Activated T-cell treated with anti-CD3 and anti-CD28 coated beads for 24 hours (primary cell): ENCODE results near the gene CD34.
"Not testable (repeated sequence)": the region's sequence is repeated elsewhere in the genome, so short reads cannot be mapped to it uniquely, and the experiment has no call there.

ENCODE experiments used
- DNase-seq: peaks from one replicate; pipeline ENCODE4 v3.0.0-alpha.2; 2020; ENCODE audit warnings: low read depth

CD34 gene

DNA sequence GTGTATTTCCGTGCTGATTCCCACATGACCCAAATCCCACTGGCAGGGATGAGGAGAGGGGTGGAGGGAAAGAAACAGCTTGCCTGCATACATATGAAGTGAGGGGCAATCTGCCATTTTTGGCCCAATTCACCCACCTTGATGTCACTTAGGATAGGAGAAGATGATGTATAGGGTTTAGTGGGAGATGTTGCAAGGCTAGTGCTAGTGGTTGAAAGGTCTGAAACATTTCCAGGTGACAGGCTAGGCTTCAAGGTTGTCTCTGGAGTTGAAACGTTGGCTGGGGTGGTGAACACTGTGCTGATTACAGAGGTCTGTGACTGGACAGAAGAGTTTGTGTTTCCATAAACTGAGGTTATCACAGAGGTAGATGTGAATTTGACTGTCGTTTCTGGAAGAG, 12.1 kb downstream of the CD34 start:
- no peak for DNase-seq

DNA sequence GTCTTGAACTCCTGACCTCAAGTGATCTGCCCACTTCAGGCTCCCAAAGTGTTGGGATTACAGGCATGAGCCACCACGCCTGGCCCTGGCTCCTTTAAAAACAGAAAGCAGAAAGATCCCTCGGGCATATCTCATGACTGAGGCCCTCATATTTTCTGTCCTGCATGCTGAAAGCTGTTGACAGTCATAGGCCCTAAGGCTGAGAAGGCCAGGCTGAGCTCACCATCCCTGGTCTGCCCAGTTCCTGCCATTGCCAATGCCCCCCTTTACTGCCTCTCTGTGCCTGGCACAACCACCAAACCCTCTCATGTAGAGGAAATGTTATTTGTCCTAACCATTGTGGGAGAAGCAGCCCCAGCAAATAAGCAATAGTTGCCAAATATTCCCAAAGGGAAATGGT, 12.7 kb downstream of the CD34 start:
- DNase-seq = no peak

DNA sequence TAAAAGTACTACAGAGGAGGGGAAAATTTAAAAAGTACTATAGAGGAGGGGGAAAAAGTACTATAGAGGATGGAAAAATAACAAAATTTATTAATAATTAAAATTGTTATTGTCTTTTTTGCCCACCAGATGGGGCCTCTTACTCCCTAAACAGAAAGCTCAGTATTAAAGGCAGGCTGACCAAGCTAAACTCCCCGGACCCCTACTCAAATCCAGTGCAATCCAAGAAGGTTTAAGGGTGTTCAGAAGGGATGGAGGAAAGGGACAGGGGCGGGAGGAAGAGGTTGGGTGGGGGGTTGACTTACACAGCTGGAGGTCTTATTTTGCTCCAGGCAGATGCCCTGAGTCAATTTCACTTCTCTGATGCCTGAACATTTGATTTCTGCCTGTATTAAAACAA, 13.7 kb downstream of the CD34 start:
- no peak for DNase-seq

DNA sequence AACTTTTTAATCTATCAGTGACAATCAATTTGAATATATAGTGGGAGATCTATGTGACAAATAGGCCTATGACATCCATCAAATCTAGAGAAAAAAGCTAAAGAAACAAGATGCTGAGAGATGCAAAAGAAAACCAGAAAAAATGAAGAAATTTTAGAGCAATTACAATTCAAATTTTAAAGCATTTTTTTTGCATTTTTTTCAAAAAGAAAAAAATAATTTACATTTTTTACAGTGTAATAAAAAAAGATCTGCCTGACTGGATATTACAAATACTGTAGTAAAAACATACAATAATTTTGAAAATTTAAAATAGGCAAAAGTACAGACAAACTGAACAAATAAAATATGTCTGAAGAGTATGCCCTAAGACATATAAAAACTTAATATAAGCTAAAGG, 14.4 kb downstream of the CD34 start:
- DNase-seq = no peak

DNA sequence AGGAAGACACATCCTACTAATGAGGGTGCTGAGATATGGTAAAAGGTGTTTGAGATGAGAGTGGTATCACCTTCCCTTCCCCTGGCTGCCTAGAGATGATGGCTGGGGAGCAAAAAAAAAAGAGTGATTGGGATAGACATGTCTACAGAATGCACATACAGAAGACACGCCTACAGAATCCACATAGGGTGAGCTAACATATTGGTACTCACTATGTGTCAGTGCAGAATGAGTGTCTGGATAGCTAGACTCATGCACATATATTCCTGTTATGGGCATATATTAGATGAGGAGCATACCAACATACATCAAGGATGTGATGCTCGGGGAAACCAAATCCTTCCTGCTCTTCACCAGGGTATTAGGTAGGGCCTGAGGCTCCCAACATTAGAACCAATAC, 16.2 kb downstream of the CD34 start:
- DNase-seq = no peak

DNA sequence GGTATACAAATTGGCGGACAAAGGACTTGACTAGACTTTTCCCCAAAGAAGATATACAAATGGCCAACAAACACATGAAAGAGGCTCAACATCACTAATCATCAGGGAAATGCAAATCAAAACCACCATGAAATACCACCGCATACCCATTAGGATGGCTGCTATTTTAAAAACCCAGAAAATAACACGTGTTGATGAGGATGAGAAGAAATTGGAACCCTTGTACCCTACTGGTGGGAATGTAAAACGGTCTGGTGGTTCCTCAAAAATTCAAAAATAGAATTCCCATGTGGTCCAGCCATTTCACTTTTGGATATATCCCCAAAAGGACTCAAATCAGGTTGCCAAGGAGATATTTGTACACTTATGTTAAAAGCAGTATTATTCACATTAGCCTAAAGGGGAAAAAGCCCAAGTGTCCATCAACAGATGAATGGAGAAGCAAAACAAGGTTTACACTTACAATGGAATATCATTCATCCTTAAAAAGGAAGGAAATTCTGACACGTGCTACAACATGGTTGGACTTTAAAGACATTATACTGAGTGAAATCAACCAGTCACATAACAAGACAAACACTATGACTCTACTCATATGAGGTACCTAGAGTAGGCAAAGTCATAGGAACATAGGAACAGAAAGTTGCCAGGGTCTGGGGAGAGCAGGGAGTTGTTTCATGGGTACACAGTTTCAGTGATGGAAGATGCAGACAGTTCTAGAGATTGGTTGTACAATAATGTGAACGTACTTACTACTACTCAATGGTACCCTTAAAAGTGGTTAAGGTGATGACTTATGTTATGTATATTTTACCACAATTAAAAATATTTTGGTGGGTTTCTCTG, 17.0 kb downstream of the CD34 start:
- DNase-seq = no peak

DNA sequence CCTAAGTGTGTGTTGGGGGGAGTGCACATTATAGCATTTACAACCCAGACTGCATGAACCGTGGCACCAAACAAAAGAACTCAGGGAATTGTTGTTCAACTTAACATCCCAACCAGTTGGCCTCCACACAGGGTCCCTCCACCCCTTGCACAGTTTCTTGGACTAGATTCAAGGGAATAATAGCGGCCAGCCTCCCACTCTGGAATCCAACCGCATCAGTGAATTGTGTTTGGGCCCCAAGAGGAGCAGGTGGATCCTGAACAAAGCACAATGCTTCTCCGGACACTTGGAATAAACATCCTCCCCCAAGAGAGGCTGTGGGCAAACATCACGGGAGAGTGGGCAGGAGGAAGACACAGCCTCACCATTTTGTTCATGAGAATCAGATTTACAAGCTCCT, 18.2 kb downstream of the CD34 start:
- DNase-seq = no peak

DNA sequence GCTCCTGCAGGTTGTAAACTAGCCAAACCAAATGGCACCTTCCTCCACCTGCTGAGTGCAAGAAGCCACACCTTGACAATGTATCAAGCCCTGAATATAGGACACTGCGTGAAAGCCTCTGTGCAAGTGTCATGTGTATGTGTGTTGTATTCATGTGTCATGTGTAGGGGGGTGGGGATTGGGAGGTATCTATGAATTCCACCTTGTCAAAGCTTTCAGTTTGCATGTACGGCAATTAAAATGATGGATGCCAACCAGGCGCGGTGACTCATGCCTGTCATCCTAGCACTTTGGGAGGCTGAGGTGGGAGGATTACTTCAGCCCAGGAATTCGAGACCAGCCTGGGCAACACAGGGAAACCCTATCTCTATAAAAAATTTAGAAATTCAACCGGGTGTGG, 19.8 kb downstream of the CD34 start:
- DNase-seq = no peak

DNA sequence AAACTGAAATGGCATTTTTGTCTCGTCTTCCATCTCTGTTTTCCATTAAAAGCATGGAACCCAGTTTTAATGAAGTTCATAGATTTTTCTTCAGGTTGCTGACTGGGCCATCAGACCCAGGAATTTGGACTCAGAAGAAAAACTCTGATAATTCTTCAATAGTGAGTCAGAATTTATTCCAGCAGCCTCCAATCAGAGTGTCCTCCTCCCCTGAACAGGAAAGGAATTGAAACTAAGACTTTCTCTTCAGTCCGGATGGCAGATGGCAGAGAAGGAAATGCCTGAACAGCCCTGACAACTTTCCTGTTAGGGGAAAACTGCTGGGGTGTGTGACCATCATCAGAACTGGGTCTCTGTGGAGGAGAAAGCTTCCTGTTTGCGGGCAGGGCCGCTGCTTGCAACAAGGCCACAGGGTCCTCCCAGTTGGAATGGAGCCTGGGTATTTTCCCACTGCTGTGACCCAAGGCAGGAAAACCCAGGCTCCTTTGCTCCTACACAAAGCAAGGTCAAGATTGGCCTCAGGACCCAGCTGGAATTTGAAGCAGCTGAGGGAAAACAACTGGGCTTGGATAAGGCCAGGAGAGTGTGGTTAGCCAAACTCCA, 20.7 kb downstream of the CD34 start:
- DNase-seq = no peak

DNA sequence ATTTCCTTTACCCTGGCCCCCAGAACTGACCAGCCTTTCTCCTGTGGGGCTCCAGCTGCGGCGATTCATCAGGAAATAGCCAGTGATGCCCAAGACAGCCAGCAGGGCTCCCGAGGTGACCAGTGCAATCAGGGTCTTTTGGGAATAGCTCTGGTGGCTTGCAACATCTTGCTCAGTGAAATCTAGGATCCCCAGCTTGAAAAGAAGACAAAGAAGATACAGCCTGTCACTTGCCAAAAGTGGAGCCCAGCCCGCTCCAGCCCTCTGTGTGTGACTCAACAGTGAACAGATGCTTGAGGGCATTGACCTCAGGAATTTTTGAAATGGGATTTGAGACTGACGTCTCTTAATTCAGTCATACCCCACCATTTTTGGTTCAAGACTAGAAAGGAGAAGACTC, 22.3 kb downstream of the CD34 start:
- DNase-seq = no peak

DNA sequence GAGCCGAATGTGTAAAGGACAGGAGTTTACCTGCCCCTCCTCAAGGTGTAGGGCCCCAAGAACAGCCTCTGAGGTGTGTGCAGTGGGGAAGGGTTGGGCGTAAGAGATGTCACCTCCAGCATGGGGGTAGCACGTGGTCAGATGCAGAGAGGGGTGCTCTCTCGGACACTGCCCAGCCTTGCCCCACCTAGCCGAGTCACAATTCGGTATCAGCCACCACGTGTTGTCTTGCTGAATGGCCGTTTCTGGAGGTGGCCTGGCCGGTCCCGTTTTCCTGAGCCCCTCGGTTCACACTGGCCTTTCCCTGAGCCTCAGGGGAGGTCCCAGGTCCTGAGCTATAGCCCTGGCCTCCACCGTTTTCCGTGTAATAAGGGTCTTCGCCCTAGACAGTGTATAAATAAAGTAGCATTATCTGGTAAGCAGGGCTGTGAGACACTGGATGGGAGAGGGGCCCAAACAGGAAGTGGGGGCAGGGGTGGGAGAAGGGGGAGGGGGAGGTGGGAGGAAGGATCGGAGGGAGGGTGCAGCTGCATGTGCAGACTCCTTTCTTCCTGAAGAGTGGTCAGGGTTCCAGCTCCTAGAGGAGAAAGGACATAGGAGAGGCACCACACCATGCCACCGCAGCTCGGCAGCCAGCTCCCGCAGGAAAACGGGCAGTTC, 23.3 kb downstream of the CD34 start:
- no peak for DNase-seq

DNA sequence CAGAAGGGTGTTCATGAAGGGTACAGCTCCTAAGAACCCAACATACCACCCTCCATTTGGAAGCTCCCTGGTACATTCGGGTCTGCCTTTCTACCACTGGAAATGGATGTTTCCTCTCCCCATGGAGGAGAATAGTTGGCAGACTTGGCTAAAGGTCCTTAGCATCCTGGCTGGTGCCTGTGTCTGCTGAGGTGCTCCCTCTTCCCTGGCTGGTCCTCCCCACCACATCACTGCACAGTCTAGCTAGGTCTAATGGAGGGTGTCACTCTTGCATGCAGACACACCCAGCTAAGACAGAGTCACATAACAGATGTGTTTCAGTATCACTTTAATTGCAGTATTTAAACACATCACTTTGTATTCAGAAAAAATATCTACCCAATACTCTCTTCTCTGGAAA, 24.7 kb downstream of the CD34 start:
- no peak for DNase-seq

DNA sequence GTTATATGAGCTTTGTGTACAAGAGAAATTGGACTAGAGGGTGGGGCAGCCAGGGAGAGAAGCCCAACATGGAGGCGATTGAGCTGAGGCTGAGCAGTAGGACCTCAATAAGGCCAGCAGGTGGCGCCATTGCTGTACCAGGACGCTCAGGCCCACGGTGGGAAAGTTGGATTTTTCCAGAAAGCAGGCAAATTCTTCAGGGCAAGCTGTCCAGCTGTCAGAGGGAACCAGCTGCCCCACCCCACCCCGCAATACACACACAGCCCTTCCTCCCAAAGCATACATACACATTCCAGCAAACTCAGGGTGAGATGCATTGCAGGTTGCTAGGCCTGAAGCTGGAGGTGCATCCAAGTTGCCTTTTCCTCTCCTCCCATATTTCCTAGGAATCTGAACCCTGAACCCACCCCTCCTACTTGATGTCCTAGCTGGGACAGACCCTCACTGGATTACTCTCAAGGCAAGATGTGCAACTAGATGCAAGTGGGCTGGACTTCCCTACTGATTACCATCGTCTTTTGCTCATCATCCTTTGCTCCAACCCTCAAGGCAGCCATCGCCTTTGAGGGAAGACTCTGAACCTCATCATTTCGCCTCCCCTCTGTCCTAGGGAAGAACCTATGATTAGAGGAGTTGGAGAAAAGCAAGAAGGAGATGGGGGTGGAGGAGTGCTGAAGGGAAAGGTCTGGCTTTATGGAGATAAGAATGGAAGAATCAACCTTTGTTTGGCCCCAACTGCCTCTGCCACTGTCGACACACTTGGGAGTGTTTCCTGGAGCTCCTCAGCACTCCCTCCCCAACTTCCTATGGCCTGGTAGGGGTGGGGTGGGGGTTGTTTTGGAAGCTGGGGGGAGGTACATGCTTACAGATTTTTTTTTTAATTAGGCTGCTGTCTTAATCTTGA, 25.5 kb downstream of the CD34 start:
- peak; percentile 57 for DNase-seq

DNA sequence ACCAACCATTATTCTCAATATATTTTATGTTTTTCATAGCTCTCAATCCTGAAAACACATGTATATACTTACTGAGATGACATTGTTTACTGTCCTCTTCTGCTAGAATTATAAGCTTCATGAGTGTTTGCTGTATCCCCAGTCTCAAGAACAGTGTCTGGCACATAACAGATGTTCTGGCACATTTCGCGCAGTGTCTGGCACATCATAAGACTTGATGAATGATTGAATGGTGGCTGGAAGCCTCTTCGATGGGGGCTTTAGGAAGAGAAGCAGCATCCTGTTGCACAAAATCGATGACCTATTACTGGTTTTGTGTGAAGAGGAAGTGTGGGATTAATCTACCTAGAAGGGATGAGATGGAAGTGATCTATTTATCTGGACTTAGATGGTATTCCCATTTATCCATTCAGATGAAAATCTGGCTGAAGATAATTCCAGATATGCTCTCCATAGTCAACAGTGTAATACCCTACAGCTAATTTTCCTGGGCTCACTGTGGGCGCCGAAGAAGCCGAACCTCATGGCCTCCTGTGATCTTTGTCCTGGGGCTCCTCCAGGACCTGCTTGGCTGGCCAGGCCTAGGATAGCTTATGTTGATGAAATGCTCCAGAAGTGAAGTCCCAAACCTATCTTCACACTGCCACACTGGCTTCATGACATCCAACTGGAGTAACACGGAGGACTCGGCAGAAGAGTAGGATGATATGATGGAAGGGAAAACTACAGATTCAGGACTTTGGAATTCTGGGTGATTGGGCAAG, 26.5 kb downstream of the CD34 start:
- DNase-seq = no peak

DNA sequence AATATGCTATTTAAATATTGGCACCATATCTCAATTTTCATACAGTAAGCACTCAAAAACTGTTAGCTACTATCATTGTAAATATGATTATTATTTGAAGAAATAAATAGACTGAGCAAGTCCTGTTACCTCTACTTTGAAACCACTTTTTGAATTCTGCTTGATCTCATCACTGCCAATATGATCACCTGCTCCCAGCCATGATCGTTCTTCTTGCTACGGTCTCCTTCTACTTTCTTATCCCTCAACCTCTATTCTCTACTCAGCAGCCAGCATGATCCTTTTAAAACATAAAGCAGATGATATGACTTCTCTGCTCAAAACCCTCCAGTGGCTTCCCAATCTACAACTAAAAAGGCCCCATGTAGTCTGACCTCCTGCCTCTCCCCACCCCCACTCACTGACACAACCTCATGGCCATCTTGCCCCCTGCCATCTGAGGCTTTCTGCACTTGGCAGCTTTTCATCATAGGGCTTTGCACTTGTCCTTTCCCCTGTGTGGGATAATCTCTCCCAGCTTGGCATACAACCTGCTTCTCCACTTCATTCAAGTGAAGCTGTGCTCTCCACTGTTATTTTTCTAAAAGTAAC, 27.2 kb downstream of the CD34 start:
- DNase-seq = no peak

DNA sequence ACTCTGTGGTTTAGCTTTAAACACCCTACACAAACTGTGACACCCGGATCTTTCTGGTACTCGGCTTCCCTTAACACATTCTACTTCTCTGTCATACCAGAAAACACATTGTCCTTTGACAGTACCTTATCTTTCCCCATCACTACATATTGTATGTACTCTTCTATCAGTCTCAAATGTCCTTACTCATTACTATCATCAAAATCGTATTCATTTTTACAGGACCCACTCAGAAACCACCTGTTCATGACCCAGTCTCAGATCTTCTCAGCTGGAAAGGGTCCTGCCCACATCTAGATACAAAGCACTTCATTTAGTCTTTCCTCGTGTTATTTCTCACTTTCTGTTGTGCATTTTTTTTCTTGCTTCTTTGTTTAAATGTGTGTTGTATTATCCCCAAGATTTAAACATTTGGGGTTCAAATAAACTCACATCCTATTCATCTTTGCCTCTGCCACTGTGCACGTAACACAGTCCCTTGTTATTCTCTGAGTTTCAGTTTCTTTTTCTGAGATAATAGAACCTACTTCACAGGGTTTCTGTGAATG, 27.7 kb downstream of the CD34 start:
- no peak for DNase-seq

DNA sequence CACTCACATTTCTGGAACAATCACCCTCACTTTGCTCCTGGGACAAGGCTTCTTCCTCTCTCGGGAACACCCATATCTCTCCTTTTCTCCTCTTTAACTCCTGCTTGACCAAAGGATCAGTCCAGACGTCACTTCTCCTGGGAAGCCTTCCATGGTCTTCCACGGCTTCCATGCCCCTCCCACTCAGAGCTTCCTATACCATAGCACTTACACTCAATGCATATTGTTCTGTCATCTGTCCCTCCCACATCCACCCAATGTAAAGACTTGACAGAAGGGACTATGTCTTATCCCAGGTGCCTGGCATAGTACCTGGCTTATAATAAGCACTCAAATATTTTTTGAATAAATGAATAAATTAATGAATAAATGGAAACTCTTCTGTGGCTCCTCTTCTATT, 28.2 kb downstream of the CD34 start:
- DNase-seq = no peak

DNA sequence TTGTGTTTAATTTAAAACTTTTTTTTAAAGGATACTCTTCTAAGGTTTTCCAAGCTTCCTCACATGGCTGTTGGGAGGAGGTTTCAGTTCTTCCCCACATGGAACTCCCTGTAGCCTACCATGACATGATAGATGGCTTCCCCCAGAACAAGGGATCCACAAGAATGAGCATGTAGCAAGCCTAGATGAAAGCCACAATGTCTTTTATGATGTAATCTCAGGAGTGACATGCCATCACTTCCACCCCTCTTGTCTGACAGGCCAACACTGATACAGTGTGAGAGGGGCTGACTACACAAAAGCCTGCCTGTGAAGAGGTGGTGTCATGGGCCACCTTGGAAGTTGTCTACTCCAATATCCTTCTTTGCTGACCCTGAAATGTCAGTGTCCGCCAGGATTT, 32.0 kb downstream of the CD34 start:
- DNase-seq = no peak

DNA sequence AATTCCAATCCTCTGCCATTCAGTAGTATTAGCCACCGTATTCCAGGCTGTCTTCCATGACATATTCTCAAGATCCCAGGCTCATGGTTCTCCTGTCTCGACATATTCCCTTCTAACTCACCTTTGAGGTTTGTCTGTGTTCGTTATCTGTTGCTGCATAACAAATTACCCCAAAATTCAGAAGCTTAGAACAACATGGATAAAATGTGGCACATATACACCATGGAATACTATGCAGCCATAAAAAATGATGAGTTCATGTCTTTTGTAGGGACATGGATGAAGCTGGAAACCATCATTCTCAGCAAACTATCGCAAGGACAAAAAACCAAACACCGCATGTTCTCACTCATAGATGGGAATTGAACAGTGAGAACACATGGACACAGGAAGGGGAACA, 33.0 kb downstream of the CD34 start:
- DNase-seq = not testable (repeated sequence)

DNA sequence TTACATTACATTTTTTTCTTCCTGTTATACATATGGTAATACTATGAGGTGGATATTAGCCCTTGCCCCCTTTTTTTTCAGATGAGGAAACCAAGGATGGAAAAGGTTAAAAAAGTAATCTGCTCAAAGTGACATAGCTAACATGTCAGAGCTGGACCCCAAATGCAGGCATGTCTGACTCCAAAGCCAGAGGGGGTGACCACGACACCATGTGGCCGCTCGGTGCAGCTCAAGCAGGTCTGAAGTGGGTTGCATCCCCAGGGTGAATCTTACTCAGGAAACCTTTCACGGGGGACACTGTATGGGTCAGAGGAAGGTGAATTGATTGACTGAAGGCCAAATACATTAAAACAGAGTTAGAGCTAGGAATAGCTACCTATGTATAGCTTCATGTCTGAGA, 34.8 kb downstream of the CD34 start:
- DNase-seq = no peak

DNA sequence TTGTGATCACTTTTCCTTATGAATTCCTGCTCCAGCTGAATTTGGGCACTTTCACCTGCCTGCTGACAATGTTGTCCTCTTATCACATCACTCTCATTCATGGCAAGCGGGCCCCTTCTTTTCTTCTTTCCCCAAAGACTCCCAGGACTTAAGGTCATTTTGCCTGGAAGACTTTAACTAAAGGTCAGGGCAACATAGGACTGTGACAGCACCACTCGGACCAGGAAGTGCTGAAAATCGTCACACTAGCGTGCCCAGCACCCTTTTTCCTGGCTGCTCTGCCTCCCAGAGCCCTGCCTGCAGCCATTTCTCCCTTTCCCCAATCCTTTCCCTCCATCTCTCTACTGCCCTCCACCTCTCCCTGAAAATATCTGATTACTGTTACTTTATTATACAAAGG, 35.4 kb downstream of the CD34 start:
- DNase-seq = no peak
